HG03066 (cell line): ENCODE measurements around the gene NT5M.

Experiments used
- ATAC-seq: cut with Tn5 transposase; IDR thresholded peaks from one replicate; pipeline ENCODE4 v1.9.1; 2021; ENCODE audit warnings: low read depth; ENCODE audit not compliant: unreplicated experiment

The NT5M gene

DNA sequence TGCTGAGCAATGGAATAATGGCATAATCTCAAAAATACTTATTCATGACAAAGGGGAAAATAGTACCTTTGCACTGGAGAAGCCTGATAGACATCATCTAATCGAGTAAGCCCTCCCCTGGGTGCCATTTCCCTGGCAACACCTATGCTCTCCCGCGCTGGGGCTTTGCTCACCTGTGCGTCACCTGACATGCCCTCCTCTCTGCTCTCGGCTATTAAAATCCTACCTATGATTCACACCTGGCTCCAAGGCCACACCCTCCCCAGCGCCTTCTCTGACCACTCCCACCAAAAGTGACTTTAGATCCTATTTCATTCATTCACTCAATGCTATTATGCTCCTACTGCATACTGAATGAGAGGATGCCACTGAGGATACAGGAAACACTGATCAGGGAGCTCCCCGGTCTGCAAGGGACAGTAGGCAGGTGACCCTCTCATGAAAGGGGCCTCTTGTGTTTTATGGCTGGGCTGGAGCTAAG lies 83.9 kb downstream of the NT5M start:
- no peak for ATAC-seq

DNA sequence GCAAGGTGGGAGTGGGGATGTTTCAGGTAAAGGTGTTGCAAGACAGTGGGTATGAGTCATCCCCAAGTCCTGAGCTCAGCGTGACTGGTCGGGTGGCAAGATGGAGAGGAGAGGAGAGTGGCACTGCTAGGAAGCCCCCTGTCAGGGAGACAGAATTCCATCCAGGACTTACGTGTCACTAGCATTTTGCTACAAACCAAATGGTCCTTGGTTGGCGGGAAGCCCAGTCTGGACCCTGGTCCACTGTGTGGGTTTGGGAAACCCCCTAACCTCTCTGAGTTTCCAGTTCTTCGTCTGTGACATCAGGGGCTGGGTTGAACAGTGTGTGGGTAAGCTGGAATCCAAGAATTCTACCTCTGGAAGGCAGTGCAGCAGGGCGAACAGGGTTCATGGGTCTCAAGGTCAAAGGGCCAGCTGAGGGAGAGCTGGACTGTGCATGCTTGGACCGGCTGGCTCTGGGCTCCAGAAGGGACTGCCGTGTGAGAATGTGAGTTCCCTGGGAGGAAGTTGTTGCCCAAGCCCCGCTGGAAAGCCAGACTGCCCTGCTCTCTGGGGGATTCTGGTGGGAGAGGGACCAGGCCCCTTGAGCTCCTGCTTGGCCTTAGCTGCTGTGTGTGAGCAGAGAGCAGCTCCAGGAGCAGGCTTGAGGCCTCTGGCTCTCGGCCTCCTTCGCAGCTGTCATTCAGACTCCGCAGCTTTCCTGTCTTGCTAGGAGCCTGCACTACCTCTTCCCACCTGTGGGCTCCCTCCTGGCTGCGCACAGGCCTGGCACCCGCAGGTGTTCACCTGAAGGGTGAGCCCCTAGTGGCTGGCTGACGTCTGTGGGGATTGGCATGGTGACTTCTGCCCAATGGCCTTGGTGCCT lies 84.6 kb downstream of the NT5M start:
- no peak for ATAC-seq

GRCh38 chr17:17388657-17389496 lies 85.7 kb downstream of the NT5M start:
- ATAC-seq: no peak

GRCh38 chr17:17391668-17392370 lies 88.6 kb downstream of the NT5M start:
- no peak for ATAC-seq

- ATAC-seq: no peak
Measured at GRCh38 chr17:17393976-17394375, 90.8 kb downstream of the NT5M start.

GRCh38 chr17:17394494-17394893 lies 91.3 kb downstream of the NT5M start:
- no peak for ATAC-seq

- ATAC-seq: no peak
Measured at GRCh38 chr17:17395246-17395802, 92.2 kb downstream of the NT5M start.

GRCh38 chr17:17395885-17396284 lies 92.7 kb downstream of the NT5M start:
- ATAC-seq: no peak
